Mucosa of descending colon (tissue), 3 donors: ENCODE data around the gene LITAF. TPM values are rescaled to one million over a fixed set of nuclear protein-coding genes. Genes with fewer than 3 reads are reported as not detected.

Experiments used
- ATAC-seq: fragments of 200-7000 bp; cut with Tn5 transposase; one replicate; pipeline ENCODE4 v1.9.1; 2020; ENCODE audit warnings: mild to moderate bottlenecking, moderate library complexity
- DNase-seq, 3 donors: peaks; one replicate each; pipeline ENCODE4 v3.0.0-alpha.2; 2020
- H3K36me3 ChIP-seq: fragments of 200-600 bp; one replicate; pipeline ENCODE4 v1.8.0; 2021; ENCODE audit warnings: low read depth, mild to moderate bottlenecking
- H3K4me1 ChIP-seq: fragments of 200-600 bp; one replicate; pipeline ENCODE4 v1.8.0; 2021; ENCODE audit warnings: low read depth, mild to moderate bottlenecking
- H3K4me3 ChIP-seq: fragments of 200-600 bp; one replicate; pipeline ENCODE4 v1.8.0; 2021; ENCODE audit warnings: mild to moderate bottlenecking
- H3K9me3 ChIP-seq: fragments of 200-600 bp; one replicate; pipeline ENCODE4 v1.8.0; 2021; ENCODE audit warnings: mild to moderate bottlenecking
- intact Hi-C, 2 donors: fragments of 100-400 bp; cut with DNase I in 1 of 2; cut with micrococcal nuclease in 1 of 2; formaldehyde crosslinking; loops; one replicate each; pipeline versions ENCODE4 v1.11.0 to v1.11.1; 2022; cut with DNase I, micrococcal nuclease
- total RNA-seq, 3 donors: library from RNA; stranded (reverse); fragmentation: NEBNext Ultra II Directional in 2 of 3; extraction: Animal tissue kit (Norgen Biotek cat#: 25700) in 2 of 3; gene quantifications; one replicate each; pipeline versions ENCODE4 v1.2.1 to v1.2.4, GENCODE V29; 2021 to 2023
- TF ChIP-seq, protein P1 (sequence below): fragments of 200-600 bp; IDR thresholded peaks from one replicate; pipeline ENCODE4 v1.8.0; 2022; ENCODE audit warnings: antibody characterized with exemption, mild to moderate bottlenecking
- donor health status: DM: no; HTN: no; CAD: no; lungs with moderate emphysema.
- donor health status: DM: no; HTN: no; CAD: no.
- donor health status: DM: no; HTN: yes; CAD: no.

LITAF gene
- total RNA-seq, 3 donors from 2014 or later = 140 to 308 (median 246) TPM

DNA sequence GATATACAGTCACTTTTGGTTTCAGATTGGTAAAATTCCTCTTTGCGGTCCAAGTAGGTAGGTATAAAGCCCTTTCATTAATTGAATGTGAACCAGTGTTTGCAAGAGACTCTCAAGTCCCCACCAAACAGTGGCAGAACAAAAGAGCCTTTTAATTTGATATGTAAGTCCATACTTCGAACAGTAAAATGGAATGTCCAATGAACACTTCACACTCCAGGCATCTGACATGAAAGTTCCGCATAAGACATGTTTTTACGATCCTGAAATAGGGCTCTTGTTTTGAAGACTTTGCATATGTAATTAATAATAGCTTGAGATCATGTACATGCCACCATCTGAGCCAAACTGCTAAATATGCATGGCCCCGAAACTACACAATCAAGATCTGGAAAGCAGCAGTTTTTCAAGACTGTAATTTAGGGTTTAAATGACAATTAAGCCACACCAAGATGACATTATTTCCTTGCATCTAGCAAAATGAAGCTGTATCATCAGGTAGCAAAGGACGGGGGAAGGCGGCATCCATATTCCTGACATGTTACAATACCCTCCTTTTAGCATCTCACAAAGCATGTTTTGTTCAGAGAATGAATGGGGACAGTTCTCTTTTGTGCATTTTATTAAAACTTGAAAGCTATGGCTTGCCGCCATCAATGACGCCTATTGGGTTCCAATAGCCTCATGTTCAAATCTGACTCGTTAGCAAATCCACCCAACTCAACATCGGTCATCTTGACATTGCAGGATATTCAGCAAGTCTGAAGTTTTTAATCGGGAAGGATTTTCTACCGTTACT is 39.4 kb downstream of the LITAF start:
- TF ChIP-seq, protein P1, sequence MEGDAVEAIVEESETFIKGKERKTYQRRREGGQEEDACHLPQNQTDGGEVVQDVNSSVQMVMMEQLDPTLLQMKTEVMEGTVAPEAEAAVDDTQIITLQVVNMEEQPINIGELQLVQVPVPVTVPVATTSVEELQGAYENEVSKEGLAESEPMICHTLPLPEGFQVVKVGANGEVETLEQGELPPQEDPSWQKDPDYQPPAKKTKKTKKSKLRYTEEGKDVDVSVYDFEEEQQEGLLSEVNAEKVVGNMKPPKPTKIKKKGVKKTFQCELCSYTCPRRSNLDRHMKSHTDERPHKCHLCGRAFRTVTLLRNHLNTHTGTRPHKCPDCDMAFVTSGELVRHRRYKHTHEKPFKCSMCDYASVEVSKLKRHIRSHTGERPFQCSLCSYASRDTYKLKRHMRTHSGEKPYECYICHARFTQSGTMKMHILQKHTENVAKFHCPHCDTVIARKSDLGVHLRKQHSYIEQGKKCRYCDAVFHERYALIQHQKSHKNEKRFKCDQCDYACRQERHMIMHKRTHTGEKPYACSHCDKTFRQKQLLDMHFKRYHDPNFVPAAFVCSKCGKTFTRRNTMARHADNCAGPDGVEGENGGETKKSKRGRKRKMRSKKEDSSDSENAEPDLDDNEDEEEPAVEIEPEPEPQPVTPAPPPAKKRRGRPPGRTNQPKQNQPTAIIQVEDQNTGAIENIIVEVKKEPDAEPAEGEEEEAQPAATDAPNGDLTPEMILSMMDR = no peak
- ATAC-seq (no peak), DNase-seq (no peak)
- no peaks in the 10 kb centered on the region for H3K9me3 ChIP-seq
- intact Hi-C loops = no loop called here
- peaks cover 12% of the 10 kb centered on the region for H3K36me3 ChIP-seq
- H3K4me1 ChIP-seq = no peaks in the 10 kb centered on the region
- H3K4me3 ChIP-seq = no peak overlapping the region

DNA sequence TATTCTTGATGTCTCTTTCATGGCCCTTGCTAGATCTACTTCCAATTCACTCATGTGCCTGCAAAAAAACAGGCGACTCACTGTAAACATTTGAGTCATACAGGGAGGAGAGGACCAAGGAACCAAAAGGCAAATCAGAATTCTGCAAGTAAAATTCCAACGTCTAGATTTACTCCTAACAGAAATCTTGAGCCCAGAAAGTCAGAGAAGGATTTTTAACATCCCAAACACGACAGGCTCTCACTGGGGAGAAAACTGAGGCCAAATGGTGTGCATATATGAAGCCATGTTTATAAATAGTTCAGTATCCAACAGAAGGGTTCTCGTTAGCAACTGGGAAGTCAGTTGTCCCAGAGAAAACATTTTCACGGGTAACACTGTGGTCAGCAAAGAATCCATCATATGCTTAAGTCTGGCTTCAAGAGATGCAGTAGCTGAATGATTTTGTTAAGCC is 40.1 kb downstream of the LITAF start:
- no peak overlapping the region for H3K4me3 ChIP-seq
- intact Hi-C loops = no loop called here
- TF ChIP-seq, protein P1 = no peak
- H3K4me1 ChIP-seq = no peaks in the 10 kb centered on the region
- H3K36me3 ChIP-seq = peaks cover 12% of the 10 kb centered on the region
- no peaks in the 10 kb centered on the region for H3K9me3 ChIP-seq
- no peak for ATAC-seq
- no peak for DNase-seq

DNA sequence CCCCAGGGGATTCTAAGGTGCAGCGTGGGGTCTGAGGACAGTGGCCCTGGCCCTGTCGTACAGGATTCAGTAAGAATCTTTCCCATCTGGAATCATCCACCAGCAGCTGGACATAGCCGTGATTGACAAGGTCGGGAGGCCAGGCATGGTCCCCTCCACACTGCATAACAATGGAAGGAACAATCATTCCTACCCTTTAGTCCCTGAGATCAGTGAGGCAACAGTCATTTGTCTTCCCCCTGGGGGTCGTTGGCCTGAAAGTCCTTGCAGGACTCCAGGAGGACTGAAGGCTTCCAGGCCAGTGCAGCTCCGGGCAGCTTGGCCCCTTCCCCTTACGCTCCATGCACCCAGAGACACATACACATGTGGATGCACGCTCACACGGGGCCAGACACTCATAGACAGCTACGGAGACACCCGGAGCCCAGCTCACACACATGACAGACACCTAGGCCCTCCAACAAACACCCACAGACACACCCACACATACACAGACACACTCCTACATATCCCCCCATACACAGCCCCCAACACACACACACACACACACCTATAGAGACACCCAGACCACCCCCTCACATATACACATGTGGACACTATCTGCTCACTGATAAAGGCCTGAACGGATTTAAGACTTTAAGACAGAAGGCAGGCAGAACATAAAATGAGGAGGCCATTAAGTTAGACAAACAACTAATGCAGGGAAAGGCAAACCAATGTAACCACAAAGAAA is 42.9 kb downstream of the LITAF start:
- H3K4me3 ChIP-seq = no peak overlapping the region
- TF ChIP-seq, protein P1 = no peak
- no peak for ATAC-seq
- no peaks in the 10 kb centered on the region for H3K9me3 ChIP-seq
- intact Hi-C loops = no loop called here
- H3K4me1 ChIP-seq = no peaks in the 10 kb centered on the region
- H3K36me3 ChIP-seq = no peaks in the 10 kb centered on the region
- DNase-seq = no peak

DNA sequence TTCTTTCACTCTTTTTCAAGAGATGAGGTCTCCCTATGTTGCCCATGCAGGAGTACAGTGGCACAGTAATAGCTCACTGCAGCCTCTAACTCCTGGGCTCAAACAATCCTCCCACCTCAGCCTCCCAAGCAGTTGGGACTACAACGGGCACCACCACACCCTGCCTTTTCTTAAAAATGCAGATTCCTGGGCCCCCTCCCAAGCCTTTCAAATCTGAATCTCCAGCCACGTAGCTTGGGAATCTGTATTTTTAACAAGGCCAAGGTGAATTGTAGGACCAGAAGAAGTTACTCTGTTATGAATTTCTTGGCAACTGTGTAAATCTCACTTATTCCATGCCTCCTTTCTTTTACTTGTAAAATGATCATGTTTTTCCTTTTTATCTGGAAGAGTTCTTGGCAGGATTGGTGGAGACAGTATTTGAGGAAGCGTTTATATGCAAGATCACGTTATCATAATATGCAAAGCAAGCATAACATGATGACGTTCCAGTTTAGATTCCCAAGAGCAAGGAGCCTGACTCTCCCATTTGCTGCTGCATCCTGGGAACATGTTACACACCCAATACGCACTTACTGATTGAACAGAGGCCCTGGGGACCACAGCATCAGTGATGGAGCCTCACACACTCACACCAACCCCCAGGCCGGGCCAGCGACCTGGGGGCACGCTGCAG is 44.5 kb downstream of the LITAF start:
- Histone ChIP-seq H3K36me3 (no peaks in the 10 kb centered on the region), H3K9me3 (no peaks in the 10 kb centered on the region), H3K4me1 (no peaks in the 10 kb centered on the region), H3K4me3 (no peak overlapping the region)
- ATAC-seq (peak; percentile 17), DNase-seq (no peak)
- TF ChIP-seq, protein P1 = no peak
- intact Hi-C loops = no loop called here

DNA sequence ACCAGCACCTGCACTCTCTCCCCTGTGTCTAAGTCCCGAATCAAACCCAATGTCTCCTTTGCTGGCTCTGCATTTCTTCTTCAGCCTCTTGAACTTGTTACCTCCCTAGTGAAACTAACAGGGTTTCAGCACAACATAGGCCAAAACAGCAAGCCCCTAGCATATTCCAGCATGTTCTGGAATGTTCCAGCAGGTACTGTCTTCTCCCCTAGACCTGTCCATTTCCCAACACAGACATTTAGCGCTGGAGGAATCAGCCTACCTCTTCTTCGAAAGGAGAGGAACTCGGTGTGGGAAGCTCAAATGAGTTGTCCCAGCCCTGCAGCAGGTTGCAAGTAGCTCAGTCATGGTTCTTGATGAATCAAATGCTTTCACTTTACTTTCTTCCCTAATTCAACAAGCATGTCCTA is 47.1 kb downstream of the LITAF start:
- ATAC-seq (no peak), DNase-seq (no peak)
- intact Hi-C loops = no loop called here
- TF ChIP-seq, protein P1 = no peak
- no peak overlapping the region for H3K4me3 ChIP-seq
- H3K4me1 ChIP-seq = no peaks in the 10 kb centered on the region
- no peaks in the 10 kb centered on the region for H3K36me3 ChIP-seq
- H3K9me3 ChIP-seq = no peaks in the 10 kb centered on the region
